Measurements from ENCODE around the gene PSIP1. TPM values are rescaled to one million over a fixed set of nuclear protein-coding genes. Genes with fewer than 3 reads are reported as not detected.

PSIP1 gene
- total RNA-seq, 2 experiments from 2014 or later, result 146 to 151 TPM

Small RNAs within 50 kb of the gene (small RNA-seq; reads per million reads assigned to genes)
- gene AL513423.1 (not detected), gene RN7SL98P (not detected), gene RNU6-246P (not detected), gene RNU6-319P (not detected)

Other genes starting within 250 kb of the PSIP1 start
- gene TTC39B, start 203.8 kb downstream of the PSIP1 start, total RNA-seq (2014; rRNA removed; shearing (Covaris generic)), result not detected in 2 replicates
- 0.06 TPM in 1 of 2 replicates, not detected in the other for gene TTC39B, start 203.8 kb downstream of the PSIP1 start, total RNA-seq (2022)
- gene SNAPC3, start 88.1 kb downstream of the PSIP1 start, total RNA-seq (2014; rRNA removed; shearing (Covaris generic)), result 54.2 and 66.1 TPM in 2 replicates
- 49.4 and 57.2 TPM in 2 replicates for gene SNAPC3, start 88.1 kb downstream of the PSIP1 start, total RNA-seq (2022)
- gene CCDC171, start 42.1 kb upstream of the PSIP1 start, total RNA-seq (2014; rRNA removed; shearing (Covaris generic)), result 10.4 and 11.6 TPM in 2 replicates
- 18.2 and 26.2 TPM in 2 replicates for gene CCDC171, start 42.1 kb upstream of the PSIP1 start, total RNA-seq (2022)